HL-60/S4 (cell line): ENCODE data around the gene USP12.
"Not testable (repeated sequence)": the region's sequence is repeated elsewhere in the genome, so short reads cannot be mapped to it uniquely, and the experiment has no call there.

Source experiments
- in situ Hi-C: fragments of 300-500 bp; cut with MboI; formaldehyde crosslinking; loops from 2 replicates; pipeline ENCODE4 v1.14.3; 2022; ENCODE audit warnings: low sequenced_read_pairs

The USP12 gene

DNA sequence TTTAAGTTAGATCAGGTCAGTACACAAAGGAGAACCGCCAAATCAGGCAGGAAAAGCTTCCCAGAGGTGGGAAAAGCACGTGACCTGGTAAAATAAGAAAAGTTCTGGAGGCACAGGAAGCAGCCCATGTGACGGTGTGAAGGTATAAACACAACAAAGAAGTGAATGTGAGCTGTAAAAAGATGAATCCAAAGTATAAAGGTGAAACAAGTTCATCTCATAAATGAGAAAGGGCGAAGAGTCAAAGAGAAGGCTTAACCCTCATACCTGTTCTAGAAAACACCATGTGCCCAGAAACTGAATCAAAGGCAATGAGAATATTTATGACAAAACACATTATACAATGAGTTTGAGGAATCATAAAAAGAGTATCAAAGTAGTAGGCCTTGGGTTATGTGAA lies 47.0 kb downstream of the USP12 start:
- in situ Hi-C loops: no loop called here

DNA sequence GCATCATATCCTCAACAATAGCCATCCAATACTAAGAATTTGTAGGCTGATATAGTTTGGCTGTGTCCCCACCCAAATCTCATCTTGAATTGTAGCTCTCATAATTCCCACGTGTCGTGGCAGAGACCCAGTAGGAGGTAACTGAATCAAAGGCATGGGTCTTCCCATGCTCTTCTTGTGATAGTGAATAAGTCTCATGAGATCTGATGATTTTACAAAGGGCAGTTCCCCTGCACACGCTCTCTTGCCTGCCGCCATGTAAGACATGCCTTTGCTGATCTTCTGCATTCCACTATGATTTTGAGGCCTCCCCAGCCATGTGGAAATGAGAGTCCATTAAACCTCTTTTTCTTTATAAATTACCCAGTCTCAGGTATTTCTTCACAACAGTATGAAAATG lies 48.2 kb downstream of the USP12 start:
- in situ Hi-C loops: not testable (repeated sequence)

DNA sequence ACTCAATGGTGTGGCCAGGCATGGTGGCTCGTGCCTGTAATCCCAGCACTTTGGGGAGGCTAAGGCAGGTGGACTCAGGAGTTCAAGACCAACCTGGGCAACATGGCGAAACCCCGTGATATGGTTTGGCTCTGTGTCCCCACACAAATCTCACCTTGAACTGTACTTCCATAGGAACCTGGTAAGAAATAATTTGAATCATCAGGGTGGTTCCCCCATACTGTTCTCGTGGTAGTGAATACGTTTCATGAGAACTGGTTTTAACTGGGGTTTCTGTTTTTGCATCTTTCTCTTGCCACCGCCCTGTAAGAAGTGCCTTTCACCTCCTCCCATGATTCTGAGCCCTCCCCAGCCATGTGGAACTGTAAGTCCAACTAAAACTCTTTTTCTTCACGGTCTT lies 49.6 kb downstream of the USP12 start:
- in situ Hi-C loops: no loop called here

DNA sequence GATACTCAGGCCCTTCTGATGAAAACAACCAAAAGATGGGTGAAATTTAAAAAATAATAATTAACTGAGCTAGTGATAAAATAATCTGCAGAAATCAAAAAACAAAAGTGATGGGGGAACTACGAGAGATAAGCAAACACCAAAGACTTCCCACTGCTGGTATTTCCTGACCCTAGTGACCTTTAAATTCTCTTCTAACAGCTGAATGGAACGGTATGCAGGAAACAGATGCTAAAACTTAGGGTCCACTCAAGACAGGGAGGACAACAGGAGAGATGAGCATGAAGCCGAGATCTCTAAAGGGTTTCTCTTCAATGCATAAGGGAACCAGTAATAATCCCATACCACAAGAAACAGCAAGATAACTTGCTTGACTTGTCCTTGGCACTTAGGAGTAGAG lies 50.8 kb downstream of the USP12 start:
- in situ Hi-C loops: no loop called here

DNA sequence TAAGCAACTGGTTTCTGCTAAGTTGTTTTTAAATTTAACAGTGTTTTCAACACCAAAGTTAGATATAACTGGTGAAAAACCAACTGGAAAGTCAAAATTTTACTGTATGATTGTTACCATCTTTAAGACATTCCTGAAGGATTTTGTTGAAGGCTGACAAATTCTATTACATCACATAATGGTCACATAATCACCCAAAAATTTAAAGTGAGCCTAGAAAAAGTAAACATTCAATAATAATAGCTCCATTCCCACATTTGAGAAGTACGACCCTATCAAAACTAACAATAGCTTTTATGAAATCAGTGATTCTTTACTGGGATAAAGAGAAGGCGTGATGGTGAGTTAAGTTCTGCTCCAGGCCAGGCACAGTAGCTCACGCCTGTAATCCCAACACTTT lies 51.6 kb downstream of the USP12 start:
- in situ Hi-C loops: no loop called here

DNA sequence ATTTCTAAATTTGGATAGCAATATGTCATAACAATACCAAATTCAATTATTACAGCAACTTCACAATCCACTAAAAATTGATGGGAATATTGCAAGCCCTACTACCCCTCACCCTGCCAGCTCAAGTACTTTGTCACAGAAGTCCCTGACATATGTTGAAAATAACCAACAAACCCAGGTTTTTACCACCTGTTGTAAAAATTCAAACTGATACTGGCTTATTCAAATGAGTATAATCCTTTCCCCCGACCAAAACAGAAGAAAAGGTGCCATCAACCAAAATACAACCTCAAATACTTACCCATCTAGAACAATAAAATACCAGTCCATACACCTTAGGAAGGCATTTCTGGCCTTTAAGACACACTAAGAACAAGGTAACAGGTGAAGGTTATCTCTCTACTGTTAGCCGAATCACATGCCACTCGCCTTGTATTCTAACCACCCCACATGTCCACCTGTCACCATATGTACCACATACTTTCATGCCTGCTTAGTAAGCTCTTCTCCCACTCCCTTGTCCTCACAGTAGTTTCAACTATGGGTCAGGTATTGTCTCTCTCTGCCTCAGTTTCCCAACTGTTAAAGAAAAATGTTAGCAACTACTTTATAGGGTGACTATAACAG lies 53.1 kb downstream of the USP12 start:
- in situ Hi-C loops: no loop called here

DNA sequence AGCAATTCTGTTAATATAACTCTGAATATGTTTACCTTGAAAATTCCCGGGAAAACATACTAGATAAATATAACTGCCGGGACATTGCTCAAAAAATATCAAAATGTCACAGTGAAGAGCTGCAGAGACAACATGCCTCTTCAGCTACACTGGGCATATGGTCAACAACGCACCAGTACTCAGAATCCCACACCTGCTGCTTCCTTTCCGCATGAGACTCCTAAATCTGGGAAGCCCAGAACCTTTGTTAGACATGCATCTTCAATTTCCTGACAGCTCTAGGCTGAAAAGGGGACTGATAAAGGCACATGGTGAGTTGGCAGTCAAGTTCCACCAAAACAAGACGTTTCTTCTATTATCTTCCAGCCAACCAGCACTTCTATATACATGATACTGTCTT lies 53.7 kb downstream of the USP12 start:
- in situ Hi-C loops: no loop called here

DNA sequence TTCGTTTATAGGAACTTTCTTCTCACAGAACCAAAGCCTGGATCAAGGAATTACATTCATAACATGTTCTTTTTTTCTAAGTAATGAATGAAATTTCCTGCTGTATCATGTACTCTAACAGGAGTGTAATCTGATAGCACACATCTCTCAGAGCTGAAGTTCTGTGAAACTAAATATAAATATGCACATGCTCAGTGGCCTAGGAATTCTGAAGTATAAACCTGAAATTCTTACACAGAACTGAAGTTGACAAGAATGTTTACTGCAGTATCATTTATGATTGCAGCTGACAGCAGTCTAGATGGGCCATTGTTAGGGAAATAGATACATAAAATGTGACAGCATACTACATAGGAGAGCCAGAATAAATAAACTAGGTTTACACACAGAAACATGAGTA lies 54.5 kb downstream of the USP12 start:
- in situ Hi-C loops: no loop called here

DNA sequence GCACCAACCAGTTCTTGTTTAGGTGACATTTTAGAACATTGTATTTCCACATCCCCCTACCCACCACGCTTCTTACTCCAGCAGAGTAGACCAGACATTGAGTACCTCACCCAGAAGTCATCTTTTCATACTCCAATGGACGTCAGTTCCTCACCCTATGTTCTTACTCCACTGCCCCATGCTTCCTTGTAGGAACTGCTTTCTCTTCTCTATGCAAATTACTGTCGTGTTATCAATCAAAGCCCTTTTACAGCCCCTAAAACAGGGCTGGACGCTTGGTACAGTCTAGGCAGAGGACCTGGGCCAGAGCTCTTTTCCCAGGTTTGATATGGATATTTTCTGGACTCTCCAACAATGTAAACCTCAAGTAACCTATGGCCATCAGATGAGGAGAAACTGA lies 58.2 kb downstream of the USP12 start:
- in situ Hi-C loops: no loop called here

DNA sequence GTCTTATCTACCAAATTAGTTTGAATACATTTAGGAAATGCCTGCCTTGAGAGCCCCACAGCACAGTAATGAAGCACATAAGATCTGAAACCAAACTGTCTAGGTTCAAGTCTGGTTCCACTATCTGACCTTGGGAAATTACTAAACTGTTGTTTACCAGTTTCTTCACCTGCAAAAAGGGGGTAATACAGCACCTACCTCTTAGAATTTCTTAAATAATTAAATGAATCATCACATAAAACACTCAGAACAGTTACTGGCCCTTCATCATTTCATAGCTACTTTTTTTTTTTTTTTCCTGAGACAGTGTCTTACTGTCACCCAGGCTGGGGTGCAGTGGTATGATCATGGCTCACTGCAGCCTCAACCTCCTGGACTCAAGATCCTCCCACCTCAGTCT lies 59.6 kb downstream of the USP12 start:
- in situ Hi-C loops: no loop called here

DNA sequence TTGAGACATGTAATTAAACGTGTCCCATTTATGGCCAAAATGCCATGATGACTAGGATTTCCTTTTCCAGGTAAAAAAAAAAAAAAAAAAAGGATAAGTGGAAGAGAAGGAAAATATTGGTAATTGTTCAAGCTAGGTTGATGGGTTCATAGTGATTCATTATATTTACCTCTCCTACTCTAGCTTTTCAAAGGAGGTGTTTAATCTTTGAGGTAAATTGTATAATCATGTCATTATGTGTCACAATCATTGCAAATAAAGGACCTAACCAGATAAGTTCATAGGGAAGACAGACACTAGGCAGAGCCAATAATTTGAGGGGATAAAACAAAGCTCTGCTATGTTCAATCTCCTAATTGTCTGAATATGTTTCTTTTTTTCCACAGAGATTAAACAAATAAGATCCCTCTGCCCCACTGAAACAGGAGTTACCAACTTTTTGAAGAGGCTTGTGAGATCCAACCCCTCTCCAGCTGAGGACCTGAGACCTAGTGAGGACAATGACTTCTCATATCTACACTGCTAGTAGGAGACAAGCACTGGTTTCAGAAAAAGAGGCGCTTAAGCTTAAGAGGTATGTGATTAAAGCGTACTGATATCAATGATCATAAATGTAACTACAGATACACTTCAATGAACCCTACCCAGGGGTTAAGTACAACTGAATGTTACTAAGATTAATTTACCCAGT lies 61.4 kb downstream of the USP12 start:
- in situ Hi-C loops: no loop called here

DNA sequence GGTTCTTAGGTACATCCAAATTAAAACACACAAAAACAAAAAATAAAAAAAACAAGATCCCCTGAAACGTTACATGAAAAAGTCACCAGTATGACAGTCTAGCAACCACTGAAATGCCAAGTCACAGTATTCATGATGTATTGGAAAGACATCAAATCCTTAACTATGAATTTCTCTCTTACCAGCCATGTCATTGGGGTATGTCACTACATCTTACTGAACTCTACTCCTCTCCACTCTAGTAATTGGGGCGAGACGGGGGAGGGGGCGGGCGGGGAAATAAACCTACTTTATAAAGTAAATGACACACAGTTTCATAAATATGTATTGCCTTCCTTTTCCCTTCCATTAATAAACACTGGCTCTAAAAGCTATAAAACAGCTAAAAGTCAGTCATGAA lies 65.5 kb downstream of the USP12 start:
- in situ Hi-C loops: no loop called here

DNA sequence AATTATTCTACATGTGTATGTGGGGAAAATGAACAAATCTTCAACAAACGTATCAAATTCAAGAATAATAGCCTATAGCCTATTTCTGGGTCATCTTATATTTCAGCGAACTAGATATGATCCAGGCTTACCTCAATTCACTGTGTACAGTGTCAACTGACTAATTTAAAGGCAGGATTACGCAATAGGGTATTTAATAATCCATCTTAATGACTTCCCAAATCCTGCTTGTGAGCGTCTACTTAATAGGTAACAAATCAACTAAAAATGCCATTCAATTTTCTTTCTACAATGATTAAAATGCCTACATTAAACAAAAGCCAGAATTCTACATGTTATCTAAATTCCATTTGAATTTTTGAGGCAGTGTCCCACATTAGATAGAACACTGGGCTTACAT lies 67.0 kb downstream of the USP12 start:
- in situ Hi-C loops: no loop called here

DNA sequence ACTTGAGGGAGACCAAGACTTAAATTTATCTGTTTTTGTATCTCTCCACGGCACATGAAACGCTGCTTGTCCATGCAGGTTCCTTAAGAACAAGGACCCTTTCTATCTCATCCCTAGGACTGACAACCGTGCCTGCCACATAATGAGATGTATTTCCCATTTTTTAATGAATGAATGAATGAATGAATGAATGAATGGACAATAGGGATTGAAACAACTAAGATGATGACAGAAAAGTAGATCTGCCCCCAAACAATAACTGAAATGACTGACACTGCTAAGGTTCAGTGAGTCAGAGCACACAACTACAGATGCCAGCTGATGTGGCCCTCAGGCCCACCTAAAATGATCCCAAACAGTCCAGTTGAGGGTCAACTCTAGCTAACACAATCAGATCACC lies 69.8 kb downstream of the USP12 start:
- in situ Hi-C loops: no loop called here

DNA sequence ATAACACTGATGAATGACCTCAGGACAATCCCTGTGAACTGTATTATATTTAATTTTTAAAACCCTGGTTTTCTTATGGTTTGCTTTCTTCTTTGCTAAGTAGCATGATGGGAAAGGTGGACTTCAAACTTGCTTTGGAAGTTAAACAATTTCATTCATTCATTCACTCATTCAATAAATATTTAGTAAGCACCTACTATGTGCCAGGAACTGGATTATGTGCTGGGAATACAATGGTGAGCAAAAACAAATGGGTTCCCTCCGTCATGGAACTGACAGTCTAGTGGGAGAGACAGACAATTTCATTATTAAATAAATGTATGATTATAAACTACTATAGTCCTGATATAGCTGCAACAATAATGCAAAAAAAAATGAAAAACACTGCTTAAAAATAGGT lies 70.3 kb downstream of the USP12 start:
- in situ Hi-C loops: no loop called here

DNA sequence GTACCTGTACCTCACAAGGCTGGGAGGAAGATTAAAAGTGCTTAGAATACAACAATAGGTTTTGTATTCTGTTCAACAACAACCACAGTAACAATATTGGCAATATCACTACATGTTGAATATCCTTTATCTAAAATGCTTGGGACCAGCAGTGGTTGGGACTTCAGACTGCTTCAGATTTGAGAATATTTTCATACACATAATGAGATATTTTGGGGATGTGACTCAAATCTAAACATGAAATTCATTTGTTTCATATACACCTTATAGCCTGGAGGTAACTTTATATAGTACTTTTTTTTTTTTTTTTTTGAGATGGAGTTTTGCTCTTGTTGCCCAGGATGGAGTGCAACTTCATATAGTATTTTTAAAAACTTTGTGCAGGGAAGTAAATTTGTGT lies 73.9 kb downstream of the USP12 start:
- in situ Hi-C loops: no loop called here

DNA sequence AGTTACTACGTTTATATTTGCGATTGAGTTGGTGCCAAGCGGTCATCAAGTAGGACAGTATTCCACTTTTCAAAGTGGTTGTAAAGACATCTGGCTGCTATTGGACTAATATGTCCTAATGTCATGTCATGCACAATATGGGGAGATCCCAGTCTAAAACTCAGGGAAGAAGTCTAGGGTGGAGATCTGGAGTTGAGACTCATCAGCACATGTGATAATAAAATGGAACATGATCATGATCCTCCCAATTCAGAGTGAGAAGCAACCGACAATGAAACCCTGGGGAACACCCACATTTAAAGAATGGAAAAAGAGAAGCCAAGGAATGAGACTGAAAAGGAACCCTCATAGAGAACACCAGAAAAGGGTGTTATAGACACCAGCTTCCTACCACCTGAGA lies 80.2 kb downstream of the USP12 start:
- in situ Hi-C loops: no loop called here

DNA sequence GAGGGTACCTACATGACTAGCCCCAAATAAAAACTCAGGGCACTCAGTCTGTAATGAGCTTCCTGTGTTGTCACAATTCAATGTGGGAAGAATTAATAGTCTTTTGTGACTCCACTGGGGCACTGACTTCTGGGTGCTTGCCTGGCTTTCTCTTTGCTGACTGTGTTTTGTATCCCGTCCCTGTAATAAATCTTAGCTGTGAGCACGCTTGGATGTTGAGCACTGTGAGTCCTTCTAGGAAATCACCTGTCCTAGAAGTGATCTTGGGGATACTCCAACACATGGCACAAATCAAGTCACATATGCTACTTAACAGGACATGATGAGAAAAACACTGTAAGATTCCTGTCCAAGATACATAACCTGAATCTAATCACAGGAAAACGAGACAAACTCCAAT lies 83.0 kb downstream of the USP12 start:
- in situ Hi-C loops: no loop called here

DNA sequence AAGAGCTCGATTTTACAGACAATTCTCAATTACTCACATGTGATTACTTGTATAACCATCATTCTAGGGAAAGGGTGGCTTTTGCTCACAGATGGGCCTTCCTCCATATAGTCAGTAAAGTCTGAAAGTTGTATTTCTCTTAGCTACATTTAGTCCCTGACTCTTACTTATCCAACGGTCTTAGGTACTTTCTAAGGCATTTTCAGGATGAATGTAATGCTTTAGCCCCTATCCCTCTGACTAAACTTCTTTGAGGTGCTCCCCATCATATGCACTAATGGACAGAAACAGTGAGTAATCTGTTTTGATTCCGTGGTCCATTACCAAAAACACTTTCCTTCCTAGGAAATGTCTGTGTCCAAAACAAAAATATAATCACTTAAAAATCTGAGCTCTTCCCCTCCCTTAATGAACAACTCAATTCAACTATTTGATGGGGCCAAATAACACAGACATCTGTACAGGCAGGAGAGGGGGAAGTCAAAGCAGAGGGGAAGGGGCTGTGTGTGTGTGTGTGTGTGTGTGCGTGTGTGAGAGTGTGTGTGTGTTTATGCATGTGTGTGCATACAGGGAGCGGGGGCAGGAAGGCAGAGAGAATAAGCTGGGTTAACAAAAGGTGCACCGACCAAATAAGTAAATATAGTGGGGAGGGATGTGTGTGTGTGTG lies 84.9 kb downstream of the USP12 start:
- in situ Hi-C loops: no loop called here

DNA sequence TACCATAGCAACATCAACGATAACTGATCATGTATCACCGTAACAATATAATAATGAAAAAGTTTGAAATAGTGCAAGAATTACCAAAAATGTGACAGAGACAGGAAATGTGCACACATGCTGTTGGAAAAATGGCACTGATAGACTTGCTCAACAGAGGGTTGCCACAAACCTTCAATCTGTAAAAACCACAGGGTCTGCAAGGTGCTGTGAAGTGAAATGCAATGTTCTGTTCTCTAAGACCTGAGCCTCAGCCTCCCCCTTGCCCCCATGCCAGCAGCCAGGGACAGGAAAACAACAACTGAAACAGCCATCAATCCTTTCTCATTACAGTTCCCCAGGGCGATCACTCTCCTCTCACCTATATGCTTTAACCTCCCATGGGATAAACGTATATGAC lies 88.4 kb downstream of the USP12 start:
- in situ Hi-C loops: no loop called here

DNA sequence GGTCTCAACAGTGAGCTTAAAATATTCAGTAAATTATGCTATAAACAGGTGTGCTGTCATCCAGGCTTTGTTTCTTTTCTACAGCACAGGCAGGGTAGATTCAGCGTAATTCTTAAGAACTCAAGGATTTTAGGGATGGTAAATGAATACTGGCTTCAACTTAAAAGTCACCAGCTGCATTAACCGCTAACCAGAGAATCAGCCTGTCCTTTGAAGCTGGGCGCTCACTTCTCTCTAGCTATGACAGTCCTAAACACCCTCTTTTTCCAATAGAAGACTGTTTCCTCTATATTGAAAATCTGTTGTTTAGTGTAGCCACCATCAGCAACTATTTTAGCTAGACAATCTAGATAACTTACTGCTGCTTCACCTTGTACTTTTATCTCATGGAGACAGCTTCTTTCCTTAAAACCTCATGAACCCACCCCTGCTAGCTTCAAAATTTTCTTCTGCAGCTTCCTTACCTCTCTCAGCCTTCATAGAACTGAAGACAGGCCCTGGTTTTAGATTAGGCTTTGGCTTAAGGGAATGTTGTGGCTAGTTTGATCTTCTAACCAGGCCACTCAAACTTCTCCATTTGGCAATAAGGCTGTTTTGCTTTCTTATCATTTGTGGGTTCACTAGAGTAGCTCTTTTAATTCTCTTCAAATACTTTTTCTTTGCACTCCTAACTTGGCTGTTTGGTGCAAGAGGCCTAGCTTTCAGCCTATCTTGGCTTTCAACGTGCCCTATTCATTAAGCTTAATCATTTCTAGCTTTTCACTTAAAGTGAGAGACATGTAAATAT lies 89.5 kb downstream of the USP12 start:
- in situ Hi-C loops: no loop called here
